GM18873 (cell line): ENCODE results near the gene CHL1.

ENCODE experiments used
- ATAC-seq: cut with Tn5 transposase; IDR thresholded peaks from one replicate; pipeline ENCODE4 v1.9.1; 2021; ENCODE audit warnings: mild to moderate bottlenecking, moderate library complexity, moderate number of reproducible peaks; ENCODE audit not compliant: unreplicated experiment, low FRiP score

The CHL1 gene

DNA sequence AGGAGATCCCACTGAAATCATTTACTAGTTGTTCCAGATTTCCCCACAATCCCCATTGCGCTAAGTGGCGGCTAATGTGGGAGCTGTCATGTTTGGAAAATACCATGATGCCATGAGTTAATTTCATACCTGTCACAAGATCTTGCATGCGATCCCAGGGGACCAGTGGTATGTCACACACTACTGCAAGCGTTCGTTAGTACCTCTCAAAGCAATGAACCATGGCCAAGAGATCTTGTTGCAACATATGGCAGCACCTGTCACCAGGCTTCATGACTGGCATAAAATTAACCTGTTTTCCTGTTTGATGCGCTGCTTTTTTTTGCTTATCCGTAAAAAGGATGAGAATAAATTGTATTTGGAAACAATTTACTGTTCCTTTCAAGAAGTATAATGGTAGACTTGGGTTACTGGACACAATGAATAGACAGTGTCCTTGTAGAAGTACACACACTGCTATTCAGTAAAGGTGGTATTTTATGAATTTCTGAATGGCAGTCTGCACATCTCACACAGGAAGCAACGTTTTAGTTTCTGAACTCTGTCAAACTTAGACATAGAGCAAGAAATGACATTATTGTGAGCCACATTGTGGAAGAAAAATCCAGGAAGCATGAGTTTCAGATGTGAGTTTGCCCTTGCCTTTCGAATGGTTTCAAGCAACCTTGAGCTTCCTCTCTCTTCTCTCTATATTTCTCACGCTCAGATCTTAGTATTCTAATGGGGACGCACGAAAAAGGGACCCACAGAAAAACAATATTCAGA lies 81.9 kb downstream of the CHL1 start:
- ATAC-seq = peak; percentile 80

- no peak for ATAC-seq
These were observed 82.8 kb downstream of the CHL1 start for GRCh38 chr3:279325-279724.

- no peak for ATAC-seq
These were observed 84.1 kb downstream of the CHL1 start for GRCh38 chr3:280681-281080.

DNA sequence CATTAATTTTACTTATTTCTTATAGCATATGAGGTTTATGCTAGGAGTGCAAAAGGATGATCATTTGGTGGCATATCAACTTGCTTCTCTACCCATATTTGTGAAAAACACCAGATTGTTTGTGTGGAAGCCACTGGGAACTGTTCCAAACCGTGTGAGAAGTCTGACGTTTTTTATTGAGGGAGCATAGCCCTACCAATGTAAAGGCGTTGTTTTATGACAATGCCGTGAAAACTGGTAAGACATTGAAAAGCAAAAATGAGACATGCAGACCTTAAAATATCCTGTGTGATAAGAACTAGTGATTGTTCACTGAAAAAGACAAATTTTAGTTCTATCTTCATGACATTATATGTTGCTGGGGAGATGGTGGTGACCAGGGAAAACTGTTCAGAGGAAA lies 87.8 kb downstream of the CHL1 start:
- no peak for ATAC-seq

DNA sequence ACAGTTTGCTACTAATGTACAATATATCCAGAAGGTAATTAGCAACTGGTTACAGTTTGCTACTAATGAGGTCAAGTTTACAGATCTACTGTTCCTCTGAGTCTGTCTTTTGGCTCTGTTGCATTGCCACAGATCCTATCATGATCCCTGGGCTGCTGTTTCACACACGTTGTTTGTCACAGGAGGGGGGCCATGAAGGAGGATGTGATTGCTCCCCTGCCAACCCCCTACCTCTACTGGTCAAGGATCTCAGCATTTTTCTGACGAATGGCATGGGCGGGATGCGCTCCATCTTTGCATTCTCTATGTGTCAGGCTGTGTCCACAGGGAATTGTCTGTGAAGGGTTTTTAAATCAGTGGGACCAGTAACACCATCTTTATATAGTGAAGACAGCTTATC lies 91.9 kb downstream of the CHL1 start:
- ATAC-seq = no peak

- no peak for ATAC-seq
These were observed 94.5 kb downstream of the CHL1 start for GRCh38 chr3:291028-291427.

- ATAC-seq = no peak
These were observed 95.3 kb downstream of the CHL1 start for GRCh38 chr3:291646-292436.

DNA sequence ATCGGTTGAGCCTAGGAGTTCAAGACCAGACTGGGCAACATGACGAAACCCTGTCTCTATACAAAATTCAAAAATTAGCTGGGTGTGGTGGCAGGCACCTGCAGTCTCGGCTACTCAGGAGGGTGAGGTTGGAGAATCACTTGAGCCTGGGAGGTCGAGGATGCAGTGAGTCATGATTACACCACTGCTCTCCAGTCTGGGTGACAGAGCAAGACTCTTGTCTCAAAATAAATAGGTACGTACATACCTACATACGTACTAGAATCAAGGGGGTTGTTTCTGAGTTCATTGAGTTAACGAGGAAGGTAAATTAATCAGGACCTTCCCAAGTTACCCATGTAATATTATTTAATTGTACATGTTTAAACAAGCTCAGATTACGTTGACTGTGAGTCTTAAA lies 97.5 kb downstream of the CHL1 start:
- no peak for ATAC-seq

GRCh38 chr3:294581-294980 lies 98.0 kb downstream of the CHL1 start:
- ATAC-seq = no peak

DNA sequence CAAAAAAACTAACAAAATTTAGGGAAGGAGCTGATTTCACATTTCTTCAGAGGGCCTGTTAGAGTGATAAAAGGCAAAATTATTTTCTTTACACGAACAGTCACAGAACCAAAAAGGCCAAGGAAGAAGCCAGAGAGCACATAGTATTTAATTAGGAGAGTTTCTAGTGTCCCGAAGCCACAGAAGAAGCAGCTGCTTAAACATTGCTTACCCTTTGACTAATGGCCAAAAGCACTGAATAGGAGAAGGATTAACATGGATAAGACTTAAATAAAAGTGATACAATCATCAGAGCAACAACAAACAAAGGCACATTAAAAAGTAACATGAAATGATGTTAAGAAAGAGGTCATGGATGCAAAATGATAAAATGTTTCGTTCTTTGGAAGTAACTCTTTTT lies 98.6 kb downstream of the CHL1 start:
- no peak for ATAC-seq

DNA sequence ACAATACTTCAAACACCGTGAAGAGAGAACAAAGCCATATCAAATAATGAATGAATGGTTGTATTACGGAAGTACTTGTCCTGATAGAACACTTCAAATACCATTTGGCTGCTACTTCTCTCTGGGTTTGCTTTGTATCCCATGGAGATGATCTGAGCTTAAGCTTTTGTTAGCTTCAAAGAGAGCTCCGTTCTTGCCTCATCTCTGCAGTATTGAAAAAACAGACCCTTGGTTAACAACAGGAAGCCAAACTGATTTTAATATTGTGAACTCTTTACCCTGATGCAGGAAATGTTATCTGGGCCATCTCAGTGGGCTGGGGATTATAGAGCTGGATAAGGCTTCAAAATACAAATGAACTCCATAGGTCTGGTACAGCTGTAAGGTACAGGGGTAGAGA lies 101.0 kb downstream of the CHL1 start:
- ATAC-seq = no peak

- no peak for ATAC-seq
These were observed 103.2 kb downstream of the CHL1 start for GRCh38 chr3:299590-300301.

GRCh38 chr3:307182-307581 lies 110.6 kb downstream of the CHL1 start:
- ATAC-seq = no peak

DNA sequence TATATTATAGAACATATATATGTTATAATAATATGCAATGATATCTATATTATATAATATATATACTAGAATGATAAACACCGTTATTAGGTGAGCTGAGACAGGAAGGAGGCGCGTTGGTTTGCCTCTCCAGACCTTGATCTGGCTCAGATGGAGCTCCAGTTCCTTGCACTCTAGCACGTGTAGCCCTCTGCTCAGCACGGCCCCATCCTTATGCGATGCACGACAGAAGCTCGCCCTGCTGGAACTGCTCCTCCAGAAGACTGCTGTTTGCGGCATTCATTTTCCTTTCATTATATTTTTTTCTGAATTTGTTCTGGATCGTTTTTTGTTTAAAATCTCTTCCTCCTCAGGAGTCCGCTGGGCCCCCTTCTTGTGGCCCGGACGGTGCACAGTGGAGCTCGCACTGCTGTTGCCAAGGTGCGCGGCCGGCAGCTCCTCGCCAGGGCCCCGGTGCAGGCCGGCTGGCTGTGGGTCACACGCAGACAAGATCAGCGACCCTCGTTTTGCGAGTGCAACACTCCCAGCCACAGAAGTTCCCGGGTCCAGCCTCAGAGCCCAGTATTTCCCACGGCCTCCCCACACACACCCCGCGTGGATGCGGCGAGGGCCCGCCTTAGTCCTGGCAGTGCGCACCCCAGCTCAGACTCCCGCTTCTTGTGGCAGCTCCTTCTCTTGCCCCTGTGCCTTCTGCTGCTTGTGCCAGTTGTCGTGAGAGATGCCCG lies 112.2 kb downstream of the CHL1 start:
- no peak for ATAC-seq

- ATAC-seq = no peak
These were observed 115.7 kb downstream of the CHL1 start for GRCh38 chr3:312160-312733.

DNA sequence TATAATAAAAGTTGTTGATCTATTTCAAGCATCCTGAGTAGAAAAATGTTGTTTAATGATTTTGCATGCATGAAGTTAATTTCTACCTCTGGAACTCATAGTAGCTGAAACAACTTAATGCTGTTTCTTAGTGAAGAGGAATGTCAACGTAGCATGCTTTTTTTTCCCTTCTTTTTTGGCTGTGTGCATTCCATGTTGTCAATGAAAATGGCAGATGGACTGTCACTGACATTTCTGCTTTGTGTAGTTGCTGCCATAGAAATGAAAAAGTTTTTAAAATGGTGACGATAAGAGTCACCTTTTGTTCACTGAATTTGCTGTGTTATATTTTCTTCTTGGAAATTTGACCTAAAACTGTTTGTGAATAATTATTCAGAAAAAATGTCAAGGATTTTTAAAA lies 116.3 kb downstream of the CHL1 start:
- ATAC-seq = no peak

DNA sequence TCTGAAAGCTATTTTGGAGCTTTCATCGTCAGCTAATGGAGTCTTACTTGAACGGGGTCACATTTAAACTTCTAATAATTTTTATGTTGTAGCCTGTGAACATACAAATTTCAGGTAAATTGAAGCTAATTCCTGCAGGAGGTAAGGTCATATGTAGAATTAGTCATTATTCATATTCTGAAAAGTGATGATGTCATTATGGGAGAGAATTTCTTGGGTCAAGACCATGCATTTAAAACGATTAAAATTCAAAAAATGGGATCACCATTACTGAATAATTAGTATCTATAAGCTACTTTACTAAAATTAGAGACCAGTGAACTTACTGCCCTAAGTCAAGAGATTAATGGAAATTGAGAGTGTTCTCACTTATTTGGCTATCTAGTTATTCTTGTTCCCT lies 120.4 kb downstream of the CHL1 start:
- ATAC-seq = no peak

DNA sequence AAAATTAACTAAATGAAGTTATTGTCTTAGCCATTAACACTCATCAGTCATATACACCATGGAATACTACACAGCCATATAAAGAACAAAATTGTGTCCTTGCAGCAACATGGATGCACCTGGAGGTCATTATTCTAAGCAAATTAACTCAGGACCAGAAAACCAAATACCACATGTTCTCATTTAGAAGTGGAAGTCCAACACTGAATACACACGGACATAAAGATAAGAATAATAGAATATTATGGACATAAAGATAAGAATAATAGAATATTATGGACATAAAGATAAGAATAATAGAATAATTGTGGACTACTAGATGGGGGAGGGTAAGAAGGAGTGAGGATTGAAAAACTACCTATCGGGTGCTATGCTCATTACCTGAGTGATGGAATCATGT lies 122.3 kb downstream of the CHL1 start:
- ATAC-seq = no peak

GRCh38 chr3:324423-324822 lies 127.9 kb downstream of the CHL1 start:
- no peak for ATAC-seq

DNA sequence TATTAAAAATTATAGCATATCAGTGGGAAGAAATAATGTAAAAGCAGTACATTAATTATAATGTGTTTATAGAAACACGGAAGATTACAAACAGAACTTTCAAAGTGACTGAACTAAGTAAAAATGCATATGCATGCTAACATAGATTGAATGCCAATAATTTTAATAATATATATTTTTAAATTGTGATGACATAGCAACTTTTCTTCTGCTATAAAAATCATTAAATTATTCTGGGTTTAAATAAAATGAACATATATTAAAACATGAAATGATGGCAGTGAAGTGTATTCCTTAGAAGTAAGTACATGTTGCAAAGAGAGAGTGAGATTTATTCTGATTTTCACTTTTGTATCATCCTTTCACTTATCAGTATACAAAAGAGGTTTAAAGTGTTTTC lies 128.9 kb downstream of the CHL1 start:
- ATAC-seq = no peak
